GM23248 (cell line): ENCODE measurements around the gene ASAP2. TPM values are rescaled to one million over a fixed set of nuclear protein-coding genes. Genes with fewer than 3 reads are reported as not detected.

ENCODE experiments used
- DNase-seq: peaks from one replicate; pipeline ENCODE4 v3.0.0-alpha.2; 2015
- H2AFZ ChIP-seq: fragments of 200-600 bp; sonication (generic); 2 replicates; pipeline ENCODE4 v1.6.1; 2016; ENCODE audit warnings: antibody characterized with exemption
- H3F3A ChIP-seq: fragments of 200-600 bp; sonication (generic); 2 replicates; pipeline ENCODE4 v1.6.1; 2016; ENCODE audit warnings: mild to moderate bottlenecking, antibody characterized with exemption, mixed run types; ENCODE audit not compliant: insufficient read depth
- H3K27ac ChIP-seq: fragments of 200-600 bp; sonication (generic); 2 replicates; pipeline ENCODE4 v1.5.1; 2016; ENCODE audit warnings: mild to moderate bottlenecking
- H3K27me3 ChIP-seq: fragments of 200-600 bp; sonication (generic); replicated peaks from 2 replicates; pipeline ENCODE4 v1.6.1; 2016; ENCODE audit warnings: mild to moderate bottlenecking; ENCODE audit not compliant: insufficient read depth
- H3K36me3 ChIP-seq: fragments of 200-600 bp; sonication (generic); 2 replicates; pipeline ENCODE4 v1.6.1; 2016; ENCODE audit warnings: low read depth, mild to moderate bottlenecking
- H3K4me1 ChIP-seq: fragments of 200-600 bp; sonication (generic); 2 replicates; pipeline ENCODE4 v1.6.1; 2016; ENCODE audit warnings: mild to moderate bottlenecking; ENCODE audit not compliant: insufficient read depth
- H3K4me2 ChIP-seq: fragments of 200-600 bp; sonication (generic); one replicate; pipeline ENCODE4 v1.6.1; 2016; ENCODE audit warnings: mild to moderate bottlenecking; ENCODE audit not compliant: unreplicated experiment
- H3K4me3 ChIP-seq: fragments of 200-600 bp; sonication (generic); 2 replicates; pipeline ENCODE4 v1.5.1; 2016; ENCODE audit warnings: mild to moderate bottlenecking
- H3K79me2 ChIP-seq: fragments of 200-600 bp; sonication (generic); 2 replicates; pipeline ENCODE4 v1.6.1; 2016; ENCODE audit warnings: mild to moderate bottlenecking; ENCODE audit not compliant: insufficient read depth
- H3K9ac ChIP-seq: fragments of 200-600 bp; sonication (generic); 2 replicates; pipeline ENCODE4 v1.6.1; 2016; ENCODE audit warnings: mild to moderate bottlenecking
- H3K9me2 ChIP-seq: fragments of 200-600 bp; sonication (generic); 2 replicates; pipeline ENCODE4 v1.6.1; 2016; ENCODE audit warnings: mixed run types, mild to moderate bottlenecking, moderate library complexity; ENCODE audit not compliant: insufficient read depth
- H3K9me3 ChIP-seq: fragments of 200-600 bp; sonication (generic); one replicate; pipeline ENCODE4 v1.6.1; 2017; ENCODE audit warnings: low read depth
- H4K20me1 ChIP-seq: fragments of 200-600 bp; sonication (generic); 2 replicates; pipeline ENCODE4 v1.6.0; 2016; ENCODE audit not compliant: insufficient read depth
- EZH2 ChIP-seq: fragments of 200-600 bp; sonication (generic); IDR thresholded peaks from 2 replicates; pipeline ENCODE4 v1.6.1; 2018; ENCODE audit warnings: antibody characterized with exemption, mild to moderate bottlenecking; ENCODE audit not compliant: insufficient read depth, poor library complexity, severe bottlenecking
- EZH2phosphoT487 ChIP-seq: fragments of 200-600 bp; sonication (generic); IDR thresholded peaks from 2 replicates; pipeline ENCODE4 v1.6.1; 2018; ENCODE audit warnings: antibody characterized with exemption, moderate library complexity, mild to moderate bottlenecking, low read depth; ENCODE audit not compliant: insufficient read depth
- WGBS, 2 experiments: methylation state at CpG; one replicate each; pipeline ENCODE4 v1.1.6; 2015 to 2017; ENCODE audit warnings: low lambda C conversion rate in 2 of 2, low coverage in 1 of 2; ENCODE audit errors: missing lambda C conversion rate in 2 of 2; 5-methylcytosine and 5-hydroxymethylcytosine counted together
- in situ Hi-C: fragments of 300-500 bp; cut with MboI; formaldehyde crosslinking; loops from 2 replicates; pipeline ENCODE4 v1.15.0; 2020
- polyA plus RNA-seq: library from polyadenylated mRNA; unstranded; fragments of >200 nt; fragmentation: Nextera tagmentation; extraction: Ambion mirVana; gene quantifications from 2 replicates; pipeline ENCODE4 v1.2.1, GENCODE V29; 2016
- total RNA-seq: library from RNA; depleted of rRNA; stranded (reverse); fragments of >200 nt; shearing (Covaris generic); gene quantifications from 2 replicates; pipeline ENCODE4 v1.2.3, GENCODE V29; 2014; rRNA removed

ASAP2 gene
- total and polyA plus RNA-seq, 2 experiments from 2014 or later: 8.8 to 49.6 TPM

DNA sequence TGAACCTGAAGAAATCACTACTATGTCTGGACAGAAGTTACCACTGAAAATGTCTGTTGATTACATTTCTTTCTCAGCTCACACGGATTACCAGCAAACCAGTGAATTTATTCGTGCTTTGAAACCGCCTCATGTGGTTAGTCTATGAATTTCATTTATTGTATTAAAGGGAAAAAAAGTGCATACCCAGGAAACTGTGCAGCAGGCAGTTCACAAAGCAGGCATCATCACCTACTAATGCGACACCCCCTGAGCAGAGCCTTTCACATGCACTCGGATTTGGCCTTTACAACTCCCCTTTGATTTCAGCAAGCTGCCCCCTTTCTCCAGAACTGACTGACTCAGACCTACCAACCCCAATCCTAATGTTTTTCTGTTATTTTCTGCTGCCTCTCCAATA is 236.9 kb downstream of the ASAP2 start:
- Histone ChIP-seq H3K4me2 (no peak overlapping the region), H3K4me3 (no peak overlapping the region), H3K9me2 (no peaks in the 10 kb centered on the region), H3K36me3 (peaks cover 17% of the 10 kb centered on the region), H3K9me3 (no peaks in the 10 kb centered on the region), H3K79me2 (no peaks in the 10 kb centered on the region), H4K20me1 (no peaks in the 10 kb centered on the region), H3K9ac (no peak overlapping the region), H3K4me1 (peaks cover 20% of the 10 kb centered on the region), H3K27me3 (no peaks in the 10 kb centered on the region), H3F3A (peaks cover 33% of the 10 kb centered on the region), H3K27ac (no peak overlapping the region), H2AFZ (no peak overlapping the region)
- TF ChIP-seq EZH2phosphoT487: no peak
- no peak for TF ChIP-seq EZH2
- DNase-seq: no peak
- in situ Hi-C loops: no loop called here
- WGBS, 2 experiments: 90 to 91% methylated on average over 5 of the region's 5 CpGs

DNA sequence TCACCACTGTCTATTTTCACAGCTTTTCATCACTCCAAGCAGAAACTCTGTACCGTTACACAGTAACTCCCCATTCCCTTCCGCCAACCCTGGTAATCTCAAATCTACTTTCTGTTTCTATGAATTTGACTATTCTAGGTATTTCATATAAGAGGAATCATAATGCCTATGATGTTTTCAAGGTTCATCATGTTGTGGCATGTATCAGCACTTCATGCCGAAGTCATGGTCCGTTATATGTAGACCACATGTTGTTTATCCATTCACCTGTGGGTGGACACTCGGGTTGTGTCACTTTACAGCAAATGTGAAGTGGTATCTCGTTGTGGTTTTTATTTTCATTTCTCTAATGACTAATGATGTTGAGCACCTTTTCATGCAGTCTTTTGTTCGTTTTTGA is 238.5 kb downstream of the ASAP2 start:
- H3K9ac ChIP-seq: no peak overlapping the region
- H3K27ac ChIP-seq: no peak overlapping the region
- no peaks in the 10 kb centered on the region for H3K9me3 ChIP-seq
- no peaks in the 10 kb centered on the region for H4K20me1 ChIP-seq
- peaks cover 11% of the 10 kb centered on the region for H3K36me3 ChIP-seq
- peaks cover 17% of the 10 kb centered on the region for H3F3A ChIP-seq
- H3K27me3 ChIP-seq: no peaks in the 10 kb centered on the region
- no peak overlapping the region for H3K4me2 ChIP-seq
- H3K4me1 ChIP-seq: peaks cover 9% of the 10 kb centered on the region
- TF ChIP-seq EZH2 (no peak), EZH2phosphoT487 (no peak)
- H3K9me2 ChIP-seq: no peaks in the 10 kb centered on the region
- no peaks in the 10 kb centered on the region for H3K79me2 ChIP-seq
- in situ Hi-C loops: no loop called here
- WGBS, 2 experiments: 89 to 90% methylated on average over 7 of the region's 7 CpGs
- DNase-seq: no peak
- H3K4me3 ChIP-seq: no peak overlapping the region
- H2AFZ ChIP-seq: no peak overlapping the region

DNA sequence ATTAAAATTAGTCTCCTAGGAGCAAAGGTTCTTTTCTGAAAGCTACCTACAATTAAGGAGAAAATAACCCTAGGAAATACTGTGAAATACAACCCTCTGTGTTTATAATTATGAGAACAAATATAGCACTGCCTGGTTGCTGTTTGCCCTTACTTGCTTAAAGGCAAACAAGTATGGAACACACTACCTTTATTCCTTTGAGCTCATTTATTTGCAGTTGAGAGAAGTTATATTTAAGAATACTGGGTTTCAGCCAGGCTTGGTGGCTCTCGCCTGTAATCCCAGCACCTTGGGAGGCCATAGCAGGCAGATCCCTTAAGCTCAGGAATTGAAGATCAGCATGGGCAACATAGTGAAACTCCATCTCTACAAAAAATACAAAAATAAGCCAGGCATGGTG is 244.6 kb downstream of the ASAP2 start:
- no peak overlapping the region for H3K27ac ChIP-seq
- 0 out of 2 replicates have a peak, but pooled peaks cover 17% of the 10 kb centered on the region for H3K36me3 ChIP-seq
- no peaks in the 10 kb centered on the region for H4K20me1 ChIP-seq
- H3K79me2 ChIP-seq: no peaks in the 10 kb centered on the region
- TF ChIP-seq EZH2: no peak
- TF ChIP-seq EZH2phosphoT487: no peak
- 90 to 93% methylated on average over 1 of the region's 1 CpG for WGBS, 2 experiments
- in situ Hi-C loops: no loop called here
- H3K9me3 ChIP-seq: no peaks in the 10 kb centered on the region
- DNase-seq: no peak
- no peak overlapping the region for H3K9ac ChIP-seq
- H3K4me3 ChIP-seq: no peak overlapping the region
- no peak overlapping the region for H3K4me2 ChIP-seq
- no peak overlapping the region for H2AFZ ChIP-seq
- no peaks in the 10 kb centered on the region for H3K27me3 ChIP-seq
- H3K9me2 ChIP-seq: no peaks in the 10 kb centered on the region
- H3K4me1 ChIP-seq: no peaks in the 10 kb centered on the region
- no peaks in the 10 kb centered on the region for H3F3A ChIP-seq

Other genes starting within 250 kb of the ASAP2 start
- 87.4 and 116 TPM in 2 replicates for gene MBOAT2, start 203.1 kb upstream of the ASAP2 start, total RNA-seq
- 103 and 107 TPM in 2 replicates for gene MBOAT2, start 203.1 kb upstream of the ASAP2 start, polyA plus RNA-seq
- 39.0 and 52.2 TPM in 2 replicates for gene ITGB1BP1, start 216.7 kb downstream of the ASAP2 start, total RNA-seq
- 280 and 289 TPM in 2 replicates for gene ITGB1BP1, start 216.7 kb downstream of the ASAP2 start, polyA plus RNA-seq
- 34.0 and 39.6 TPM in 2 replicates for gene CPSF3, start 216.8 kb downstream of the ASAP2 start, total RNA-seq
- gene CPSF3, start 216.8 kb downstream of the ASAP2 start, polyA plus RNA-seq: 37.7 and 40.3 TPM in 2 replicates